Medulla oblongata (tissue), 1 donor: Measurements from ENCODE around the gene ACOXL.

Experiments
- DNase-seq: peaks from one replicate; pipeline ENCODE4 v3.0.0-alpha.2; 2015; ENCODE audit errors: extremely low spot score

ACOXL gene

DNA sequence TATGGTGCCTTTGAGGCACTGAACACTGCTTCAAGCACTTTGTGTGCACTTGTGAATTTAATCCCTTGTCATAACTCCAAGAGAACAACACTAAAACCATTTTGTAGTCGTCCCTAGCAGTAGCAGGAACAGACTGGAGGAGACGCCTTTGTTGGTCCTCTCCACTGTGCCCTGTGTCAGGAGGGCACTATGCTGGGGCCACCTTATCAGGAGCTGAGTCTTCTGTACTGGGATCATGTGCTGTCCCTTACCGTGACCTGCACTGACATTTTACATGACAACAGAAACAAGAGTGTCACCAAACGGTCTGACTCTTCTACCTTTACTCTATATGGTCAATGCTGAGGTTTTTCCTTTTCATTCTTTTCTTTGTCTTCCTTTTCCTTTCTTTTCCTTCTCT is 62.0 kb downstream of the ACOXL start:
- no peak for DNase-seq

DNA sequence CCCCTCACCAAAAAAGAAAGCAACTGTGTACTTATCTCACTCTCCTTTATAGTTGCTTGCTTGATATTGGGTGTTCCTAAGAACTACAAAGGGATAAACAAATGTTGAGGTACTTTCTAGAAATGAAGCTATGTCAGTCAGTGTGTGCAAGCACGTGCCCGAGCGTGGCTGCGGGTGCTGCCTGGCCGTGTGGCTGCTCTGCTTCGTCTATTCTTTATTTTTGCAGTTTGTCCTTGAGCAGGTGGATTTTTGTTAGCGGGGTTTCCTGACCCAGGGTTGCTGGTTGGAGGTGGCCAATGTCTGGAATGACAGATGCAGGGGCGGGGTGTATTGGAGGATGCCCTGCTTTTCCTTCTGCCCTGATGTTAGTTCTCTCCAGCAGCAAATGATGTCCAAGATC is 62.6 kb downstream of the ACOXL start:
- no peak for DNase-seq

DNA sequence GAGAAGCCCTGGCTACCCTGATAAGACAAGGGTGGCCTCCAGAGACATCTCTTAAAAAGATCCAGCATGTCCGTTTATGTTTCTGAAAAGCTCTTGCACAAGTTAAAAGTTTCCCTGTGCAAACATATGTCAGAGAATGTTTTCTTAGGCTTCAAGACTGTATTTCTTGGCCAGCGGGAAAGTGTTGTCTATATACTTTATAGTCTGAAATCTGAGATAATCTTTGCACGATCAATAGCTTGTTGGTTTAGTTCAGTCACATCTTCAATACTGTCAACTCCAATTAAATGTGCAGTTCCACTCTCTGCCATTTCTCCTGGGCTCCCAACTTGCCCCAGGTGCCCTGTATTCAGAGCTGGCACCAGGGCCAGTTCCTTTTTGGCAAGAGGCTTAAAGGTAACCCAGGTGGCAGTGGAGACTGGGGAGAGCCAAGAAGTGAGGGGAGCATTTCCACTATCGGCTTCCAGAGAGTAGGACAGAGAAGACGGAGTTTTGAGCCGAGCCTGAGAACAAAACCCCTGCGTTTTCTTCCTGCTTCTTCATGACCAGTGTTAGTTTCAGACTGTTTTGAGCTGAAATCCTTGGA is 64.4 kb downstream of the ACOXL start:
- no peak for DNase-seq

DNA sequence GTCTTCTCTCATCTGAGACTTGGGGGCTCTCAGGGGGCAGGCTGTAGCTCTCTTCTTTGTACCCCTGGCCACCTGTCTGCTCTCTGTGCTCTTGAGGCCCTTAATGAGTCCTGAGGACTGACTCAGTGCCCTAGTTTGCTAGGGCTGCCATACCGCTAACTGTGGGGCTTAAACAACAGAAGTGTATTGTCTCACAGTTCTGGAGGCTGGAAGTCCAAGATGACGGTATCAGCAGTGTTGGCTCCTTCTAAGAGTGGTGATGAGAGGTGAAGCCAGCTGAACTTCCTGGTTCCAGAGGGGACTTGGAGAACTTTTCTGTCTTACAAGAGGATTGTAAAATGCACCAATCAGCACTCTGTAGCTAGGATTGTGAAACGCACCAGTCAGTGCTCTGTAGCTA is 67.0 kb downstream of the ACOXL start:
- DNase-seq = no peak

DNA sequence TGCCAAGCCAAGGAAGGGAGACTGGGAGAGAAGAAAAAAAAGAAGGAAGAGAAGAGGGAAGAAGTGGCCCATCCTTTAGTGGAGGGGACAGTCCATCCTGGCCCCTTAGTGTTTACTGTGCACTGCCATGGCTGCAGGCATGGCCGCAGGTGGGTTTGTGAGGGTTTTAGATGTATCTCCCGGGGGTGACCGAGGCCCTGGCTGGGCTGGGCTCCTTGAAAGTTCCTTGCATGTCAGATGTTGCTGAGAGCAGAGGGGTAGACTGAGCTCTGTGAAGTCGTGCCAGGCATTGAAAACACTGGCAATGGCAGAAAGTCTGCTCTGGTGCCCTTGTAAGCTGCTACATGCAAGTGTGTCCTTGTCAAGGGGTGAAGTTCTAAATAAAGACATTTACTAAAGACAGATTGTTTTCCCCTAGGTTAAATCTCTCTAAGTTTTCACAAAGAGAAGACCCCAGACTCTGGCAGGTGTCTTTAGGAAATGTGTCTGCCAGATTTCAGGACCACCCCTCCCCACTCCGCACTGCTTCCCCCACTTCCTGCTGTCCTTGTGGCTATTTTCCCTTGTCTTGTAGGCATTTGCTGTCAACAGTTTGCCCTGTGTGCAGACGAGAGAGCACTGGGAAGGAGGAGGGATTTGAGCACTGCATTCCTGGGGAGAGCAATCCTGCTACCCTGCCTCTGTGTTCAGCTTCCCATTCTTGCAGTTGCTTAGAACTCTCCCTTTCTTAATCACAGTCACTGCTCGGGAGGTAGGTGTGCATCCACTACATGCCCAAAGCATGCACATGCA is 68.4 kb downstream of the ACOXL start:
- DNase-seq = no peak

DNA sequence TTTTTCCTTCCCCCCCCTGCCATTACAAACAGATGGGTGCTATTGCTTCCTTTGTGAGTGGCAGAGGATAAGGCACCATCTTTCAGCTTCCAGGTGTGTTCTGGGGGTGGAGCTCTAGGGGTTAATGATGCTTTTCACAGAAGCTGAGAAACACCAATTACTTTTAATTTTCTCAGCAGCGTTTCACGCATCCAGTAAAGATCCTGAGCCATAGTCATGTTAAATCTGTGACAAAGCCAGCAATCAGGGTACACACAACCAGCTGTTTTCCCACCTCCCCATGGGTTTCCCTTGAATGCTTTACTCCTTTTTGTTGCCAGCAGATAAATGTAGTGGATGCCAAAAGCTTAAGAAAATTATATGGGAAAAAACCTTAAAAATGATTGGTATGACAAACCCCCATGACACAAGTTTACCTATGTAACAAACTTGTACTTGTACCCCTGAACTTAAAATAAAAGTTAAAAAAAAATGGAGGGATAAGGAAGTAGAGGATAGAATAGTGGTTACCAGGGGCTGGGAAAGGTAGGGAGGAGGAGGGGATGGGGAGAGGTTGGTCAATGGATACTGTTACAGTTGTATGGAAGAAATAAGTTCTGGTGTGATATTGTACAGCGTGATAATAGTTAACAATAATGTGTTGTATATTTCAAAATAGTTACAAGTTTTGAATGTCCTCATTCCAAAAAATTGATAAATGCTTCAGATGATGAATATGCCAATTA is 70.0 kb downstream of the ACOXL start:
- no peak for DNase-seq

DNA sequence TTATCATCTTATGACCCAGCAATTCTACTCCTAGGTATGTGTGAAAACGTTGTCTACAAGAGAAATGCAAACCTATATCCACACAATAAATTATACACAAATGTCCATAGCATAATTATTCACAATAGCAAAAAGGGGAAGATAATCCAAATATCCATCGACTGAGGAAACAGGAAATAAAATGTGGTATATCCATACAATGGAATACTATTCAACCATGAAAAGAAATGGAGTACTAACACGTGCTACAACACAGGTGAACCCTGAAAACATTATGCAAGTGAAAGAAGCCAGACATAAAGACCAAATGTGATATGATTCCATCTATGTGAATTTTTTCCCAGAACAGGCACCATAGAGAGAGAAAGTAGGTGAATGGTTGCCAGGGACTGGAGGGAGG is 72.1 kb downstream of the ACOXL start:
- DNase-seq = no peak

DNA sequence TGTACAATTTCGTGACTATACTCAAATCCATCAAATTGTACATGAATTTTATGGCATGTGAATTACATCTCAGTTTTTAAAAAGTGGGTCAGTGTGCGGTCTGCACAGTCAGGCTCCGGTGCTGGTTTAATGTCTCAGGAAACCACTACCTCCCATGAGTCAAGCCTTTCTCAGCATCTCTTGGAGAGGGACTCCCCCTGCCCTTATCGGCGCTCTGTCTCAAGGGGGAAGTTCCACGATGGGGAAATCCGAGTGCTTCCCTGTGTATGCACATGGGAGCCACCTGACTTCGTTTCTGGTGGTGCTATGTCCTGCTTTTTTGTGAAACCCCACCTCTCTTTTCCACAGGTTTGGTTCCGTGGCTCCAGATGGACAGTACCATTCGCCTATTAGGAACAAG is 72.5 kb downstream of the ACOXL start:
- no peak for DNase-seq

DNA sequence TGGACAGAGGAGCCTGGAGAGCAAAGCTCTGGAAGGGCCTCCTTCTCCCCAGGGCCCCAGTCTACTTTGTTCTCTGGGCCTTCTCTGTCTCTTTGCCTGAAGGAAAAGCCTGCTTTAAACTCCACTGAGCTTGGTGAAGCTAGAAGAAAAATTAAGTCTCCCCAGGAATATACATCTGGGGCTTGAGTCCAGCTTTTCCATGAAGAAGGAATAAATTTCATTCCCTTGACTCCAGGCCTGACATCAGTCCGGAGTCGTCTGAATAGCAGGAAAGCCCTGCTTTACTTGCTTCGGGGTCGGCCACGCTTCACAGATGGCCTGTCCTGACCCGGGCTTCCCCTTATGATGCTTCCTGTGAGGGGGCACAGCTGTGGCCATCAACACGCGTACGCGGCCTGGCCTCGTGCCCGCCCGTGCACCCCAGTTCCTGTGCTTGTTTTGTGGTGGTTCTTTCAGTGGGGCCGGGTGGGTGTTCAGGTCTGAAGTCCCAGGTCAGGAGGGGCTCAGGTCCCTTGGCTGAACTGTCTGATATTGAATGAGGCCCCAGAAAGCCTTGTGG is 73.6 kb downstream of the ACOXL start:
- no peak for DNase-seq

DNA sequence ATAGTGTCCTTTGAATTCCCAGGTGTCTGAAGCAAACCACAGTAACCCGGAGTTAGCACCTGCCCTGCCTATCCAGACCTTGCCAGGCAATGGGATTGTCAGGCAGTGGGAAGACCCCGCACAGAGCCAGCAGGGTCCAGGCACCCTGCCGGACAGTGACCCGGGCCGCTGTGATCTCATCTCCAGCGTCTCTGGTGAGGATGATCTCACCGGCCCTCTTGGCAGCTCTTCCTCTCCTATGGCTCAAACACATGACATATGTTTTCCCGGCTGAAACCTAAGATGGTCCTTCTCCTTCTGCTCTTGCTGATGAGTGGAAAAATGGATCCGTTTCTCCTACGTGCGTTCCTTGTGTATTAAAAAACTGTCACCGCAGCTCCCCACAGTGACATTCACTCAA is 75.1 kb downstream of the ACOXL start:
- no peak for DNase-seq

DNA sequence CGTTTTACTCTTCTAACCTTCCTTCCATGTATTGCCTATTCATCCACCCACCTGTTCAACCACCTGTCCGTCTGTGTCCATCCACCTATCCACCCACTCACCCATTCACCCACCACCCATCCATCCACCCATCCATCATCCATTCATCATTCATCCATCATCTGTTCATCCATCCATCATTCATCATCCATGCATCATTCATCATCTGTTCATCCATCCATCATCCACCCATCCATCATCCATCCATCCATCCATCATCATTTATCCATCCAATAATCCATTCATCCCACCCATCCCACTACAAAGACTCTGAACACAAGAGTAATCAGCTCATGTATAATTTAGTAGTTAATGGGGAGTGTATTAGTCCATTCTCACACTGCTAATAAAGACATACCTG is 78.0 kb downstream of the ACOXL start:
- DNase-seq = no peak

DNA sequence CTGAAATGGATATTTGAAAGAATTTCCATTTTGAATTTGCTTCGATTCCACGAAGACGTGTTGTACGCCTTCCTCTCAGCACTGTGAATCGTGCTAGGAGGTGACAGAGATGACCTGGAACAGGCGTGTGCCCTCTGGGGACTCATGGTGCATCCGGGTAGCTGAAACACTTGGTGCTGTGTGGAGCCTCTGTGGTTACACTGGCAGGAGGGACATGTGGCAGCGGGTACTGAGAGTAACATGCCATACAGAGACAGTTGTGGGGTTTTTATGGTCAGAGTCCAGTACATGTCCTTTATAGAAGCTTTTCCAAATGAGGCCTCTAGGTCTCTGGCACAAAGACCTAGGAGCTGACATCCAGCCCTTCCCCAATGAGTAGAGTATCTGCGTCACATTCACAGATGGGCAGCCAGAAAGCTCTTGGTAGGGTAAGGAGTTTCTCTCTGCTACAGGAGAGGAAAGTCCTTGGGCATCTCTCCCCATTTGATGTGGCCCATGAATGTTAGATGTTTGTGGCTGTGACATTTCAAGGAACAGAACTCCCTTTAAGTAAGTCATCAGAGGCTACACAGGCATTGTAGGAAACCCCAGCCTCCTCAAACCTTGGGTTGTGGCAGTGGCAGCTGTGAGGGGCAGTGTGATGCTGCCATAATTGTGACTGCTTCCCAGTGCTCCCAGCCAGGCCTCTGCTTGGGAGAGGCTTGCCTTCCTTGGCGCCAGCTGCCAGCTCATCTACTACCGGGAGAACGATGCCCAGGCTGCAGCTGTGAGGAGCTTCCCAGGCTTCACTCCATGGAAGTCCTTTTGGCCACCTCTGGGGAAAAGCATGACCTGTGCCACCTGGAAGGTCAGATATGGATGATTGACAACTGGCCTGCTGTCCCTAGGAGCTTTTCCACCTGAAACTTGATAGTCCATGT is 80.6 kb downstream of the ACOXL start:
- no peak for DNase-seq

DNA sequence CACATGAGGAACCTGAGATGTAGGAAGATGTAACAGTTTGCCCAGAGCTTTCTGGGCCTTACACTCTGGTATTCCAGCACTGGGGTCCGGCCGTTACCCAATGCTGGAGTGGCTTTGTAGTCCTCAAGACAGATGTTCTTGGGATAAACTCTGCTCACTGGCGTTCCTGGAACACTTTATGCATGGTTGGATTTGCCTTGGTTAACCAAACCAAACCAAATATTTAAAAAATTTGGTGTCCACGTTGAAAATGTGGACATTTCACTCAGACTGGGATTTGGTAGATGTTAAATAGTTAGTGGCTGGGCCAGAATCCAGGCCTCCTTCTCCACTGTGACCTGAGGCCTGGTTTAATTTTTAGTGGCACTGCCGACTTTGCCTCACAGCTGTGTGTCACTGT is 81.5 kb downstream of the ACOXL start:
- no peak for DNase-seq

DNA sequence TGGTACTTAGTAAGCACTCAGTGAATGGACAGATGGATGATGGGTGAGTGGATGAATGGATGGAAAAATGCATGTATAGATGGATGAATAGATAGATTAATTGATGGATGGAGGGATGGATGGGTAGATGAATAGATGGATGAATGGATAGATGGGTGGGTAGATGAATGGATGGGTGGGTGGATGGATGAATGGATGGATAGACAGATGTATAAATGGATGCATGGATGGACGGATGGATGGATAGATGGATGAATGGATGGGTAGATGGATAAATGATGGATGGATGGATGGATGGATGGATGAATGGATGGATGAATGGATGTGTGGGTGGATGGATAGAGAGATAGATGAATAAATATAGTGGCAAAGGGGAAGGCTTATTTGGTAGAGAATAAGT is 83.6 kb downstream of the ACOXL start:
- DNase-seq = no peak

DNA sequence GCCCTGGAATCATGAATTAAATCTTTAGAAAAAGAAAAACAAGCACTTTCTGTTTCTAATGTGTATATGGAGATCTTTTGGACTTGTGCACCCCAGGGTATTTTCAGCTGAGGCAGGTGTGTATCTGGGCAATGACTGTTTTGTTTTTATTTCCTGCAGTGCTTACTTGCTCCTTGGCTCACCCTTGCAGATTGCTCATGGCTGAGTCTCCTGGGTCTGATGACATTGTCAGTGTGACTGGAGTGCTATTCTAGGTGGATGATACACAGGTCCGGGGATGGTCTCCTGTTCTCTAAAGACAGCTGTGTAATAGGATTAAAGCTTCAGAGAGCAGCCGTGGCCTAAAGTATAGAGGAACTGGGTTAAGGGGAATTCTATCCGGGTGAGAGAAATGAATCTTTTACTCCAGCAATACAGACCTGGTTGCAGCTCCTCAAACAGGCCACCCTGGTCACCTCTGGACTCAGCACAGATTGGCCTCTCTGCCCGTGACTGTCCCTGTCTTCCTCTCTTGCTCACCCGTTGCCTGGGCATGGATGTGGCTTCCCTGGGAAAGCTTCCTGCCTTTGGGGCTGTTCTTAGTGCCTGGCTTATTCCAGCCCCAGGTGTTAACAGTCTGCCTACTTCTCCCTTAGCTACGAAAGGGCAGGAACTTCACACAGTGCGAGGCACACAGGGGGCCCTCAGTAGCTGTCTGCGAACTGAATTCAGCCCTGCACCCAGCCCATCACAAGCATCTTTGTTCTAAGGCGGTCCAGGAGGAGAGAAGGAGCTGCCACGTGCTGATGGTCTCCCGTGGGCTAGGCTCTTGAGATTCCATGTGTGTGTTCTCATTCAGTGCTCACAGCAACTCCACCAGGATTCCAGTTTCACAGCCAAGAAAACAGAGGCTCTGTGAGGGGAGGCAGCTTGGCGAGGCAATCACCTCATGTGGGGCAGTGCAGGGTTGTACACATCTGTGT is 84.3 kb downstream of the ACOXL start:
- no peak for DNase-seq

DNA sequence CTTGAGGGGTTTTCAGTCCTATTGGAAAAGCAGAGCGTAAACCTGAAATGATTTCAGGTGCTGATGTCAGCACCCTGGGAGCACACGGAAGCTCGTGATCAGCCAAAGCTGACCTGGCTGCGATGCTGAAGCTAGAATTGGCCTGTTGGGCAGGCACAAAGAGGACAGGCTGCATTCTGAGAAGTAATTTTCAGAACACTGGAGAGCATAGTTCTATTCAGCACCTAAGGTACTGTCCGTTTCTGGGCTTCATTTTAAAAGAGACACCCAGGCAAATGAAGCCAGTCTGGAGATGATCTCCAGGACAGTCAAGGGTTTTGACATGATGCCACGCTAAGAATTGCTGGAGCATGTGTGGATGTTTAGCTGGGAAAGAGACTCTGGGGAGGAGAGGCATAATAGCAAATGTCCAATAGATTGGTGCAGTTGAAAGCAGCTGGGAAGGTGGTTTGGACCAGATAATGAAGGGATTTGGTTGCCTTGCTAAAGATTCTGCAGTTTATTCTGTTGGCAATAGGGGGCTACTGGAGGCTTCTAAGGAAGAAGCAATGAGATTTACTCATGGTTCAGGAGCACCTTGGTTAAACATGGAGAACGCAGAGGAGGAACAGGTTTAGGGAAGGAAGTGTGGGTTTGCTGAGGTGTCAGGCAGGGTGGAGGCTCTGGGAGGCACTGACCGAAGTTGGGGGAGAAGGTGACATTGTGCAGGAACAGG is 86.6 kb downstream of the ACOXL start:
- no peak for DNase-seq

DNA sequence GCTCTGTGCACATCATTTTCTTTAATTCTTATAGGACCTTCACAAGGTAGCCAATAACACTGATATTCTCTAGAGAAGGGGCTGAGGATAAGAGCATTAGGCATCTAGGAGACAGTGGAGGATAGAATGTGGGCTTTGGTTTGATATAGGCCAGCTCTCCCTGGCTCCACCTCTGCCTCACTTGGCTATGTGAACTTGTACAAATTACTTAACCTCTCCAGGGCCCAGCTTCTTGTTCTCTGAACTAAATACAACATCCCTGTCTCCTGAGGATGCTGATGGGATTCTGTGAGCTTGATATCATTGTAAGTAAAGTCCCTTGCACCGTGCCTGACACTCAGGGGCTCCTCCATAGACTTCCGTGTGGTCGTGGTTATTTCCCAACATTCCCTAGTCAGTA is 87.3 kb downstream of the ACOXL start:
- DNase-seq = no peak

DNA sequence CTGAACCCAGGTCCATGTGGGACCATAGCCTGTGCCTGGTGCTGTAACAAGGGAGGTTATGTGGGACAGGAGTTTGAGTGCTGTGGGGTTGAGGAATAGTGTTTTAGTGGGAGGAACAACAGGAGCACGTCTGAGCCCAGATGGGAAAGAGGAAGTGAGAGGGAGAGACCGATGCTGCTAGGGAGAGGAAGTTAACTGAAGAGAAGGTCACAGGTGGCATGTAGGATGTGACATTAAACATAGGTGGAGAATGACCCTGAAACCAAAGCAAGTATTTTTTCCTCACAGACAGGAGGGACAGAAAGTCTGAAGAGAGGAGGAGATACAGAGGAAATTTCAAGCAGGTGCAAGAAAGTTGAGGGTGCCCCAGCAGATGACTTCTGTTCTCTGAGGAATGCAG is 87.8 kb downstream of the ACOXL start:
- DNase-seq = no peak

DNA sequence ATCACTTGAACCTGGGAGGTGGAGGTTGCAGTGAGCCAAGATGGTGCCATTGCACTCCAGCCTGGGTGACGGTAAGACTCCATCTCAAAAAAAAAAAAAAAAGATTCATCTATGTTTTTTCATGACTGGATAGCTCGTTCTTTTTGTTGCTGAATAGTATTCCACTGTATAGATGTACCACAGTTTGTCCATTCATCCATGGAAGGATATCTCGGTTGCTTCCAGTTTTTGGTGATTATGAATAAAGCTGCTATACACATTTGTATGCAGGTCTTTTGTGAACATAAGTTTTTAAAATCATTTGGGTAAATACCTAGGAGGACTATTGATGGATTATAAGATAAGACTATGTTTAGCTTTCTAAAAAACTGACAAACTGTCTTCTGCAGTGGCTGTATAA is 90.8 kb downstream of the ACOXL start:
- DNase-seq = no peak

DNA sequence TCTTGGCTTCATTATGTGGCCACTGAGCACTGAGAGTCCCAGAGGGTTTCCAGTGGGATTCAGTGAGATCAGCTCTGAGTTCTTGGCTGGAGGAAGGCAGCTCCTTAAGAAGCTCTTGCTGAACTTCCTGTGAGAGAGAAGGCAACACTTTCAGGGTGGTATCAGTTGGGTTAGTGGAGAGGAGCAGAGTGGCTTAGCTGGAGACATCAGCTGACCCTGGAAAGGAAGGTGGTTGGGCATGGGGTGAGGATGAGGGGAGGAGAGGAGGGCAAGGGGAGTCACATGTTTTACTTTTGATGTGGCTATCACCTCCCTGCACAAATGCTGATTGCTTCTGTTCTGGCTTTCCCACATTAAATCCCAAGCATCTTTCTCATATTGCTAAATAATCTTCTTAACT is 95.1 kb downstream of the ACOXL start:
- no peak for DNase-seq
